HFFc6 (cell line): ENCODE measurements around the gene PITPNC1. TPM values are rescaled to one million over a fixed set of nuclear protein-coding genes. Genes with fewer than 3 reads are reported as not detected.

Source experiments
- DNase-seq: peaks from one replicate; pipeline ENCODE4 v3.0.0-alpha.2; 2018
- H3K27ac Mint-ChIP-seq: 2 replicates; pipeline ENCODE4 v1.8.0; 2020; ENCODE audit warnings: mild to moderate bottlenecking, mixed read lengths
- H3K27me3 Mint-ChIP-seq: 2 replicates; pipeline ENCODE4 v1.8.0; 2021; ENCODE audit warnings: mild to moderate bottlenecking, moderate library complexity, mixed read lengths; ENCODE audit not compliant: insufficient read depth
- H3K36me3 Mint-ChIP-seq: 2 replicates; pipeline ENCODE4 v1.8.0; 2021; ENCODE audit warnings: low read depth, mixed read lengths
- H3K4me1 Mint-ChIP-seq: 2 replicates; pipeline ENCODE4 v1.8.0; 2020; ENCODE audit warnings: low read depth, mixed read lengths
- H3K4me3 Mint-ChIP-seq: 2 replicates; pipeline ENCODE4 v1.8.0; 2020; ENCODE audit warnings: mild to moderate bottlenecking, moderate library complexity, mixed read lengths
- H3K9me3 Mint-ChIP-seq: 2 replicates; pipeline ENCODE4 v1.8.0; 2020; ENCODE audit warnings: mild to moderate bottlenecking, mixed read lengths
- CTCF ChIP-seq: fragments of 200-600 bp; sonication (generic); IDR thresholded peaks from 2 replicates; pipeline ENCODE4 v1.5.0; 2021; ENCODE audit warnings: antibody characterized with exemption, mild to moderate bottlenecking
- total RNA-seq, 6 experiments: library from RNA; stranded (reverse); fragmentation: NEBNext Ultra II Directional; extraction: Animal tissue kit (Norgen Biotek cat#: 25700); gene quantifications; 2 replicates in 1 of 6; 3 replicates in 5 of 6; pipeline ENCODE4 v1.2.3, GENCODE V29; 2021

Gene PITPNC1
- total RNA-seq, 6 experiments from 2014 or later: 6.9 to 11.1 (median 7.7) TPM

- H3K4me3 Mint-ChIP-seq: no peak overlapping the region
- no peak for DNase-seq
- H3K36me3 Mint-ChIP-seq: no peaks in the 10 kb centered on the region
- H3K4me1 Mint-ChIP-seq: peaks cover 7% of the 10 kb centered on the region; the same call in 1 of the 2 replicates
- no peaks in the 10 kb centered on the region for H3K9me3 Mint-ChIP-seq
- H3K27ac Mint-ChIP-seq: no peak overlapping the region
- TF ChIP-seq CTCF: no peak
- H3K27me3 Mint-ChIP-seq: peaks cover 2% of the 10 kb centered on the region; the same call in 1 of the 2 replicates
Measured at GRCh38 chr17:67680445-67681224, 303.6 kb downstream of the PITPNC1 start.

GRCh38 chr17:67682196-67682595, 305.1 kb downstream of the PITPNC1 start:
- TF ChIP-seq CTCF: no peak
- Mint-ChIP-seq H3K4me1 (peaks cover 11% of the 10 kb centered on the region), H3K27ac (no peak overlapping the region), H3K9me3 (no peaks in the 10 kb centered on the region), H3K36me3 (no peaks in the 10 kb centered on the region), H3K4me3 (no peak overlapping the region), H3K27me3 (peaks cover 2% of the 10 kb centered on the region; the same call in 1 of the 2 replicates)
- no peak for DNase-seq

GRCh38 chr17:67685351-67685750, 308.3 kb downstream of the PITPNC1 start:
- no peaks in the 10 kb centered on the region for H3K36me3 Mint-ChIP-seq
- TF ChIP-seq CTCF: no peak
- no peak overlapping the region for H3K27ac Mint-ChIP-seq
- H3K4me1 Mint-ChIP-seq: peaks cover 12% of the 10 kb centered on the region
- no peaks in the 10 kb centered on the region for H3K9me3 Mint-ChIP-seq
- DNase-seq: no peak
- no peaks in the 10 kb centered on the region for H3K27me3 Mint-ChIP-seq
- H3K4me3 Mint-ChIP-seq: no peak overlapping the region

- DNase-seq: no peak
- Mint-ChIP-seq H3K27ac (no peak overlapping the region), H3K4me3 (no peak overlapping the region), H3K9me3 (no peaks in the 10 kb centered on the region), H3K36me3 (no peaks in the 10 kb centered on the region), H3K4me1 (peaks cover 12% of the 10 kb centered on the region), H3K27me3 (no peaks in the 10 kb centered on the region)
- TF ChIP-seq CTCF: no peak
Measured at GRCh38 chr17:67686241-67686640, 309.2 kb downstream of the PITPNC1 start.

GRCh38 chr17:67687511-67687910, 310.4 kb downstream of the PITPNC1 start:
- peaks cover 12% of the 10 kb centered on the region for H3K4me1 Mint-ChIP-seq
- DNase-seq: no peak
- H3K4me3 Mint-ChIP-seq: no peak overlapping the region
- no peak for TF ChIP-seq CTCF
- H3K36me3 Mint-ChIP-seq: no peaks in the 10 kb centered on the region
- no peak overlapping the region for H3K27ac Mint-ChIP-seq
- no peaks in the 10 kb centered on the region for H3K9me3 Mint-ChIP-seq
- H3K27me3 Mint-ChIP-seq: no peaks in the 10 kb centered on the region
